ENCODE measurements around the gene CCT7.

The CCT7 gene

DNA sequence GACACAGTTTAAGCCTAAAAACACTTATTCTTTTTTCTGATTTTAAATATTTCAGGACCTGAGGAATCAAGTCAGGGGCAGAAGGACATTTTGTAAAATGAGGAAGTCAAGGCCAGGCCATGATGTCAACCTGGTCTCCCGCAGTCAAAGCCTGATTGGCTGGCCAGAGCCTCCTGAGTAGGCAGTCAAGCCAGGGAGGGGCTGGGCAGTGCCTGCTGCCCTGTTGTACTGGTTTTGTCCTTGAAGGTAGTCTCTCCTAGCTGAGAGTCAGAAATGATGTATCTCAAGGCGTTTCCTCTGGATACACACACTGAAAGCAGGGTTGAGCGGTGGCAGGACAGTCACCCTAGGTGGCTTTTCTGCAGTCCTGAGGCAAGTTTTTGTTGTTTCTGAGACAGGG lies 19.8 kb downstream of the CCT7 start:
- no peak for TF ChIP-seq CREB1 (IDR thresholded peaks at IDR 0.05; ENCODE audit: low read depth)
- no peak for TF ChIP-seq RAD21 (IDR thresholded peaks at IDR 0.05; ENCODE audit: low read depth)
- TF ChIP-seq, protein P1, sequence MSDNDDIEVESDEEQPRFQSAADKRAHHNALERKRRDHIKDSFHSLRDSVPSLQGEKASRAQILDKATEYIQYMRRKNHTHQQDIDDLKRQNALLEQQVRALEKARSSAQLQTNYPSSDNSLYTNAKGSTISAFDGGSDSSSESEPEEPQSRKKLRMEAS (IDR thresholded peaks at IDR 0.05) = no peak
- no peak for TF ChIP-seq ZBTB7A (IDR thresholded peaks at IDR 0.05; ENCODE audit: low read depth)
- TF ChIP-seq YY1 (IDR thresholded peaks at IDR 0.05; ENCODE audit: low read depth) = no peak
- TF ChIP-seq, protein P2, sequence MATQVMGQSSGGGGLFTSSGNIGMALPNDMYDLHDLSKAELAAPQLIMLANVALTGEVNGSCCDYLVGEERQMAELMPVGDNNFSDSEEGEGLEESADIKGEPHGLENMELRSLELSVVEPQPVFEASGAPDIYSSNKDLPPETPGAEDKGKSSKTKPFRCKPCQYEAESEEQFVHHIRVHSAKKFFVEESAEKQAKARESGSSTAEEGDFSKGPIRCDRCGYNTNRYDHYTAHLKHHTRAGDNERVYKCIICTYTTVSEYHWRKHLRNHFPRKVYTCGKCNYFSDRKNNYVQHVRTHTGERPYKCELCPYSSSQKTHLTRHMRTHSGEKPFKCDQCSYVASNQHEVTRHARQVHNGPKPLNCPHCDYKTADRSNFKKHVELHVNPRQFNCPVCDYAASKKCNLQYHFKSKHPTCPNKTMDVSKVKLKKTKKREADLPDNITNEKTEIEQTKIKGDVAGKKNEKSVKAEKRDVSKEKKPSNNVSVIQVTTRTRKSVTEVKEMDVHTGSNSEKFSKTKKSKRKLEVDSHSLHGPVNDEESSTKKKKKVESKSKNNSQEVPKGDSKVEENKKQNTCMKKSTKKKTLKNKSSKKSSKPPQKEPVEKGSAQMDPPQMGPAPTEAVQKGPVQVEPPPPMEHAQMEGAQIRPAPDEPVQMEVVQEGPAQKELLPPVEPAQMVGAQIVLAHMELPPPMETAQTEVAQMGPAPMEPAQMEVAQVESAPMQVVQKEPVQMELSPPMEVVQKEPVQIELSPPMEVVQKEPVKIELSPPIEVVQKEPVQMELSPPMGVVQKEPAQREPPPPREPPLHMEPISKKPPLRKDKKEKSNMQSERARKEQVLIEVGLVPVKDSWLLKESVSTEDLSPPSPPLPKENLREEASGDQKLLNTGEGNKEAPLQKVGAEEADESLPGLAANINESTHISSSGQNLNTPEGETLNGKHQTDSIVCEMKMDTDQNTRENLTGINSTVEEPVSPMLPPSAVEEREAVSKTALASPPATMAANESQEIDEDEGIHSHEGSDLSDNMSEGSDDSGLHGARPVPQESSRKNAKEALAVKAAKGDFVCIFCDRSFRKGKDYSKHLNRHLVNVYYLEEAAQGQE (IDR thresholded peaks at IDR 0.05; ENCODE audit: low read depth) = no peak
- no peak for TF ChIP-seq EGR1 (IDR thresholded peaks at IDR 0.05)
- TF ChIP-seq TCF12 (IDR thresholded peaks at IDR 0.05; ENCODE audit: low read depth) = no peak

DNA sequence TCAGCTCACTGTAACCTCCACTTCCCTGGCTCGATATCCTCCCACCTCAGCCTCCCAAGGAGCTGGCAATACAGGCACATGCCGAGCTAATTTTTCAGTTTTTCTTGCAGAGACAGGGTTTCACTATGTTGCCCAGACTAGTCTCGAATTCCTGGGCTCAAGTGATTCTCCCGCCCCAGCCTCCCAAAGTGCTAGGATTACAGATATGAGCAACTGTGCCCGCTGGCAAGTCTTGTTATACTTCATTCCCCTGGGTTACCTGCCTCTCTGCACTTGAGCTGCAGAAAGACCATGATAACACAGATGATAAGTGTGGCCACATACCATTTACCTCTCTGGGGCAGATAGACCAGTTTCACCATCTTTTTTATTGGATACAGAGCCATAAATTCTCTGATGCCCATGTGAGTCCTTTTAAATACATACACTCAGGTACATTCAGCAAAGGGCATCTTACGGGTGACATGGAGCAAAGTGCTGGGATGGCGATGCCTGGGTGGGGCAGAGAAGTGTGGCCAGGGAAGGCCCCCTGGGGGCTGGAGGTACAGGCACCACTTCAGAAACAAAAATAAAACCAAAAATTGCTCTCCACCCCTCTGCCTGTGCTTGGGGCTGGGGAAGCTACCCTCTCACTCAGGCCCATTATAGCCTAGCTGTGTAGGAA lies 20.4 kb downstream of the CCT7 start:
- TF ChIP-seq TAF1 (IDR thresholded peaks at IDR 0.05; ENCODE audit: low read depth) = no peak
- TF ChIP-seq FOXM1 (IDR thresholded peaks at IDR 0.05; ENCODE audit: borderline replicate concordance, low read depth) = no peak
- TF ChIP-seq NFIC (IDR thresholded peaks at IDR 0.05) = no peak
- TF ChIP-seq, protein P3, sequence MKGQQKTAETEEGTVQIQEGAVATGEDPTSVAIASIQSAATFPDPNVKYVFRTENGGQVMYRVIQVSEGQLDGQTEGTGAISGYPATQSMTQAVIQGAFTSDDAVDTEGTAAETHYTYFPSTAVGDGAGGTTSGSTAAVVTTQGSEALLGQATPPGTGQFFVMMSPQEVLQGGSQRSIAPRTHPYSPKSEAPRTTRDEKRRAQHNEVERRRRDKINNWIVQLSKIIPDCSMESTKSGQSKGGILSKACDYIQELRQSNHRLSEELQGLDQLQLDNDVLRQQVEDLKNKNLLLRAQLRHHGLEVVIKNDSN (IDR thresholded peaks at IDR 0.05) = no peak
- TF ChIP-seq EP300 (IDR thresholded peaks at IDR 0.05; ENCODE audit: borderline replicate concordance) = no peak
- TF ChIP-seq CEBPB (IDR thresholded peaks at IDR 0.05) = no peak
- no peak for TF ChIP-seq ZBTB7A (IDR thresholded peaks at IDR 0.05; ENCODE audit: low read depth)
- TF ChIP-seq, protein P2 (IDR thresholded peaks at IDR 0.05; ENCODE audit: low read depth) = no peak
- TF ChIP-seq RAD21 (IDR thresholded peaks at IDR 0.05; ENCODE audit: low read depth) = no peak
- no peak for TF ChIP-seq TEAD4 (IDR thresholded peaks at IDR 0.05)
- TF ChIP-seq, protein P1 (IDR thresholded peaks at IDR 0.05) = no peak
- TF ChIP-seq EGR1 (IDR thresholded peaks at IDR 0.05) = no peak
- TF ChIP-seq TCF12 (IDR thresholded peaks at IDR 0.05; ENCODE audit: low read depth) = no peak
- TF ChIP-seq YY1 (IDR thresholded peaks at IDR 0.05; ENCODE audit: low read depth) = no peak

DNA sequence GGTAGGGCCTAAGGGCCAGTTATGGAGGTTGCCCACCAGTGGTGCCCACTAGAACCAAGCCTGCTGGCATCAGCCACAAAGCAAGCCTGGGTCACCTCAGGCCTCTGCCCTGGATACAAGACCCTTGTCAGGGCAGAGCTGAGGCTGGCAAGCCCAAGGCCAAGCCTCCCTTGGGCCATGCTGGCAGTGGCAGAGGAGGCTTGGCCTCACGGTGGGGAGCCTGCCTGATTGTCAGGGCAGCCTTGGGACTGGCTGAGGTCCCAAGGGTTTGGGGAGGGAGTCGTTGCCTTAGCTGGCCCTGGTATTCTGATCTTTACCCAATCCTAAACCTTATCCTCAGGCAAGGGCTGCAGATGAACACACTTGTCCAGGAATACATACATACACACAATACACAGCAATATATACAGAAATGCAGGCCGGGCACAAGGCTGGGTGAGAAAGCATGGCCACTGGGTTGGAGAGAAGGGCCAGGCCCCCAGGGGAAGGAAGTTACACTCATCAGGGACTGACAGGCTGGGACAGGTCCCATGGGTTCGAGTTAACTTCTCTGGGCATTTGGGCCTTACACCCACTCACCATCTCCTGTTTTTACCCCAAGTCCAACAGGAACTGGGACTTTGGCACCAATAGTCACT lies 21.0 kb downstream of the CCT7 start:
- TF ChIP-seq CEBPB (IDR thresholded peaks at IDR 0.05) = no peak
- no peak for TF ChIP-seq NFIC (IDR thresholded peaks at IDR 0.05)
- TF ChIP-seq ZBTB7A (IDR thresholded peaks at IDR 0.05; ENCODE audit: low read depth) = no peak
- TF ChIP-seq YY1 (IDR thresholded peaks at IDR 0.05; ENCODE audit: low read depth) = no peak
- no peak for TF ChIP-seq TAF1 (IDR thresholded peaks at IDR 0.05; ENCODE audit: low read depth)
- TF ChIP-seq EGR1 (IDR thresholded peaks at IDR 0.05) = no peak
- TF ChIP-seq, protein P1 (IDR thresholded peaks at IDR 0.05) = no peak
- TF ChIP-seq, protein P3 (IDR thresholded peaks at IDR 0.05) = no peak
- no peak for TF ChIP-seq CREB1 (IDR thresholded peaks at IDR 0.05; ENCODE audit: low read depth)
- no peak for TF ChIP-seq EP300 (IDR thresholded peaks at IDR 0.05; ENCODE audit: borderline replicate concordance)
- TF ChIP-seq, protein P2 (IDR thresholded peaks at IDR 0.05; ENCODE audit: low read depth) = no peak

Measured in Ishikawa (cell line).